ENCODE measurements around the gene COL4A2.

- TF ChIP-seq CTCF (conservative IDR thresholded peaks at IDR 0.05; ENCODE audit: low read depth, low read length) (no peak), EZH2phosphoT487 (IDR thresholded peaks at IDR 0.05; ENCODE audit: borderline replicate concordance, low read length) (no peak)
Measured at GRCh38 chr13:110468986-110469495, 162.0 kb downstream of the COL4A2 start.
